Hepatic stellate cell (primary cell): ENCODE results near the gene TIGD4.
A peak's percentile ranks its signal among the peaks of the same experiment; 100 is the strongest.

Experiments
- DNase-seq: peaks from one replicate; pipeline ENCODE4 v3.0.0; 2011; ENCODE audit warnings: low spot score

Gene TIGD4

DNA sequence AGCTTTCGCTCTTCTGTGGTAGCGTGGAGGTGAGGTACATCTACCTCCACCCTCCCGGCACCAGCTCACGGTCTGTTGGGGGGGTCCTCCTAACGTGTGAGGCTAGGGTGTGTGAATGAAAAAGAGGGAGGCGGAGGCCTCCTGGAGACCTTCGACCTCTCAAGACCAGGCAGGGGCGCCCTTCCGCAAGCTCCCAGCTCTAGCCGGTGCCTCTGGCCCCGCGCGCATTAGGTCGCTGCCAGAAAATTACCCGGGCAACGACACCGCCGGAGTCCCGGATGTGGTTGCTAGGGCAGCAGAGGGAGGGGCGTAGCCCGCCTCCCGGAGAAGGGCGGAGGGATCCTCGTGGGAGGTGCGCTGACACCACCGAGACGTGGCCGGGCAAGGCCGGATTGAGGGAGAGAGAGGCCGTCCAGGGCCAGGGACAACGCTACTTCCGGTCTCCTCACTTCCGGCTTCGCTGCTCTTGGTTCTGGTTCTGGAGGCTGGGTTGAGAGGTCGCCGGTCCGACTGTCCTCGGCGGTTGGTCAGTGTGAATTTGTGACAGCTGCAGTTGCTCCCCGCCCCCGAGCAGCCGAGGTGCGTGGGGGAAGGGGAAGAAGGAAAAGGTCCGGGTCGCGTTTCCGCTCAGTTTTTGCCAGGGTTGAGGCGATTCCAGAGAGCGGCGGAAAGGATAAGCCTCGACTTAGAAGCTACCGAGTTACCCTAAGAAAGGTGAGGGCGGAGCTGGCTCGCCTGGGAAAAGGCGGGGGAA is at the start of gene TIGD4, which contains the start of gene ARFIP1:
TSS of gene TIGD4 (minus strand) at position 218 of the 754 bp plus-strand sequence. CDS start 8,726 bp downstream, outside the sequence.
TSS of gene ARFIP1 (plus strand) at position 442 of the 754 bp plus-strand sequence. CDS start 49,680 bp downstream, outside the sequence.
- peak; percentile 91 for DNase-seq

- no peak for DNase-seq
These were observed 48.6 kb upstream of the TIGD4 start for GRCh38 chr4:152828122-152828521.

GRCh38 chr4:152825336-152825735 is 45.8 kb upstream of the TIGD4 start:
- DNase-seq: no peak

DNA sequence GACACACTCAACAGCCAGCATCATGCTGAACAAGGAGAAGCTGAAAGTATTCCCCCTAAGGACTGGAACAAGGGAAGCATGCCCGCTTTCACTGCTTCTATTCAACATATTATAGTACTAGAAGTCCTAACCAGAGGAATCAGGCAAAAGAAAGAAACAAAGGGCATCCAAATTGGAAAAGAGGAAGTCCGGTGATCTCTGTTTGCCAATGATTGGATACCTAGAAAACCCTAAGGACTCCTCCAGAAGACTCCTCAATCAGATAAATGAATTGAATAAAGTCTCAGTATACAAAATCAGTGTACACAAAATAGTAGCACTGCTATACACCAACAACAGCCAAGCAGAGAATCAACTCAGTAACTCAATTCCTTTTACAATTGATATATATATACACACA is 45.0 kb upstream of the TIGD4 start:
- no peak for DNase-seq

- no peak for DNase-seq
These were observed 42.8 kb upstream of the TIGD4 start for GRCh38 chr4:152822323-152822722.

DNA sequence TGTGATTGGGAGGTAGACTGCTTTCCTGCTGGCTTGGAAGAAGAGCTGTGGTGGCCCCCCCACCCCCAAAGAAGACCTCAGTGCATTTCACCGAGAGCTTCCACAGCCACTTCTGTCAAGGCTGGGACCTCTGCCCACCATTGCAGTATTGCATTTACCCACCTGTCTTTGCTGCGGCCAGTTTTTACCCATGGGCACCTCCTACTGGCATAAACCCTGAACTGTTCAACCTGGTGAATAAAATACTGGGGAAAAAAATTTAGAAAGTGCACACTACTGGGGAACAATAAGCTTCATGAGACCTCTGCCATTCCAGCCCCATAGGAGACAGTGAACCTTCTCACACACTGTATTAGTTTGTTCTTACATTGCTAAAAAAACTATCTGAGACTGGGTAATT is 40.5 kb upstream of the TIGD4 start:
- no peak for DNase-seq

- no peak for DNase-seq
These were observed 39.6 kb upstream of the TIGD4 start for GRCh38 chr4:152819026-152819645.

DNA sequence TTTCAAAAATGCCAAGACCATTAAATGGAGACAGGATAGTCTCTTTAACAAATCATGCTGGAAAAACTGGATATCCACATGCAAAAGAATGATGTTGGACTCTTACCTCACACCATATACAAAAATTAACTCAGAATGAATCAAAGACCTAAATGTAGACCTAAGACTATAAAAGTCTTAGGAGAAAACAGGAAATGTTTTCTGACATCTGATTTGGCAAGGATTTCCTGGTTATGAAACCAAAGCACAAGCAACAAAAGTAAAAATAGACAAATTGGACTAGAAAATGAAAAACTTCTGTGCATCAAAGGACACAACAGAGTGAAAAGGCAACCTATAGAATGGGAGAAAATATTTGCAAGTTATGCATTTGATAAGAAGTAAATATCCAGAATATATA is 37.8 kb upstream of the TIGD4 start:
- DNase-seq: no peak

DNA sequence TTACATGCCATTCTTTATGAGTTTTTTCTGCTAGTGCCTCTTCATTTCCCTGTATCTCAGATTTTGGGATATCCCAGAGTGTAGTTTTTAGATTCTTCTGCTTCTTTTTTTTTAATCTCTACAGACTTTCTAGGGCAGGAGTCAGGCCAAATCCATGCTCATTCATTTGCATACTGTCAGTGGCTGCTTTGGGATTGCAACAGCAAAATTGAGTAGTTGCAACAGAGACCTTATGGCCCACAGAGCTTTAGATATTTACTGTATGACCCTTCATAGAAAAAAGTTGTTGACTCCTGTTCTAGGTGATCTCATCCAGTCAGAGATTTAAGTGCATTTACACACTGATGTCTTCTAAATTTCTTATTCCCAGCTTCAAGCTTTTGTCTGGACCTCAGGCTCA is 35.5 kb upstream of the TIGD4 start:
- no peak for DNase-seq

DNA sequence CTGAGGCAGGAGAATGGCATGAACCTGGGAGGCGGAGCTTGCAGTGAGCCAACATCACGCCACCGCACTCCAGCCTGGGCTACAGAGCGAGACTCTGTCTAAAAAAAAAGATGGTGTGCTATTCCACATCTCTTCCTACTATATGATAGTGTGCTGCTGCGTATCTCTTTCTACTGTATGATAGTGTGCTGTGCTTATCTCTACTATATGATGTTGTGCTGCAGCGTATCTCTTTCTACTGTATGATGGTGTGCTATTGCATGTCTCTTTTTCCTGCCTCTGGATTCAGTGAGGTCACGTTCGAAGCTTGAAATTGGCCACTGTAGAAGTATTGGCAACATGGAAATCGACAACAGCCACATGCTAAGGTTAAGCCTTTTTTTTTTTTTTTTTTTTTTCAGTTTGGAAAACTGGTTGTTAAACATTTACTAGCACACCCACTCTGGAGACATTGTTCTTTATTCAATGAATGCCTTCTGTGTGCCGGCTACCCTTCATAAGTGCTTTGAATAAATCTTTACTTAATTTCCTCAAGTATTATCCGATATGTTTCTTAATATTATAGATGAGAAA is 31.3 kb upstream of the TIGD4 start:
- DNase-seq: no peak

GRCh38 chr4:152808670-152809069 is 29.1 kb upstream of the TIGD4 start:
- DNase-seq: no peak

GRCh38 chr4:152807294-152807829 is 27.8 kb upstream of the TIGD4 start:
- no peak for DNase-seq

GRCh38 chr4:152806501-152807125 is 27.1 kb upstream of the TIGD4 start:
- no peak for DNase-seq

GRCh38 chr4:152805818-152806217 is 26.3 kb upstream of the TIGD4 start:
- DNase-seq: no peak

GRCh38 chr4:152805071-152805650 is 25.6 kb upstream of the TIGD4 start:
- DNase-seq: no peak

DNA sequence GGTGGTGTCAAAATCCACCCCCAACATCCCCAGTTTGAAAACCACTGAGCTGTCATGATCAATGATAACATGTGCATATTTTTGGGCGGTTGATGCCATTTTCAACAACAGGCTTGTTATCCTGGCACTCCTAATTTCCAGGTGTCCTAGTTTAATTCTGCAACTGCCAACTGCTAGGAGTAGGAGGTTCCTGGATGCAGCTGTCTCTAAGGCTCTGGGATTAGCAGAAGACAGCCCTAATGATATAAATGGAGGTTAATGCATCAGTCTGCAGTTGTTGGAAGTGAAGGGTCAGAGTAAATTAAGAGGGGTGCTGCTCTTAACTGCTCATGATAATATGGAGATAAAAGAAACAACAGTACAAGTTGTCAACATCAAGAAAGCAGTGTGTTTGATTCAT is 24.0 kb upstream of the TIGD4 start:
- DNase-seq: no peak

GRCh38 chr4:152795891-152796290 is 16.4 kb upstream of the TIGD4 start:
- no peak for DNase-seq

- DNase-seq: no peak
These were observed 7.1 kb upstream of the TIGD4 start for GRCh38 chr4:152786627-152787026.

DNA sequence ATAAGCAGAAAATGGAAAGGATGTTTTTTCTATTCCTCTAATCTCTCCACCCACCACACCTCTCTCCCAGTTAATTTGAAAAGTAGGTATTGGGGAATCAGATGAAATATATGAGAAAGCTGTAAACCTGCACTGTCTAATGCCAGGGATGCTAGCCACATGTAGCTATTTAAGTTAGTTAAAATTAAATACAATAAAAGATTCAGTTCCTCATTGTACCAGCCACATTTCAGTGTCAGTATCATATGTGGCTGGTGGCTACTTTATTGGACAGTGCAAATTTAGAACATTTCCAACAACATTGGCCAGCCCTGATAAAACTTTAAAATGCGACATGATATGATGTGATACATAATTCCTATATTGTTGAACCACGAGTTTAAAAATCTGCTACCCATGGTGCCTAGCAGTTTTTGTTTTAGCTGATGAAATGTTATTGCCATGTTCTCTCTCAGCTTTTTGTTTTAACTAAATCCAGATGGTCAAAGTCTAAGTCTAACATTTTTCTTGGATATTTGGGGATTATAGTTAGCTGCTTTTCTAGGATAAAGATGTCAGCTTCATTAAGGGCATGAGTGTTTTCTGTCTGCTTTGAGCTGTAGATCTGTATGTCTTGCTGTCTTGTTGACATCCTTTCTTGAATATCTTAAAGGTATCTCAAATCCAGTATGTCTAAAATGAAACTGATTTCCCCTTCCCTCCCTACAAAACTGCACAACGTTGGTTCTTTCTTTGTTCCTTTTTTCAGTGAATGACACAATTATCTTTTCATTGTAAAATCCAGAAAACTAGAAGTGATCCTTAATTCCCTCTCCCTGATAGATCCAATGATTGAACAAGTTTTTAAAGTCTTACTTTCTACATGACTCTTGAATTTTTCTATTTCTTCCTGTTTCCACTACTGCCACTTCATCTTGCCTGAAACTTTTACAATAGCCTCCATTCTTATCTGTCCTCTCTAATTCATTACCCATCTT is 6.4 kb upstream of the TIGD4 start:
- DNase-seq: no peak

DNA sequence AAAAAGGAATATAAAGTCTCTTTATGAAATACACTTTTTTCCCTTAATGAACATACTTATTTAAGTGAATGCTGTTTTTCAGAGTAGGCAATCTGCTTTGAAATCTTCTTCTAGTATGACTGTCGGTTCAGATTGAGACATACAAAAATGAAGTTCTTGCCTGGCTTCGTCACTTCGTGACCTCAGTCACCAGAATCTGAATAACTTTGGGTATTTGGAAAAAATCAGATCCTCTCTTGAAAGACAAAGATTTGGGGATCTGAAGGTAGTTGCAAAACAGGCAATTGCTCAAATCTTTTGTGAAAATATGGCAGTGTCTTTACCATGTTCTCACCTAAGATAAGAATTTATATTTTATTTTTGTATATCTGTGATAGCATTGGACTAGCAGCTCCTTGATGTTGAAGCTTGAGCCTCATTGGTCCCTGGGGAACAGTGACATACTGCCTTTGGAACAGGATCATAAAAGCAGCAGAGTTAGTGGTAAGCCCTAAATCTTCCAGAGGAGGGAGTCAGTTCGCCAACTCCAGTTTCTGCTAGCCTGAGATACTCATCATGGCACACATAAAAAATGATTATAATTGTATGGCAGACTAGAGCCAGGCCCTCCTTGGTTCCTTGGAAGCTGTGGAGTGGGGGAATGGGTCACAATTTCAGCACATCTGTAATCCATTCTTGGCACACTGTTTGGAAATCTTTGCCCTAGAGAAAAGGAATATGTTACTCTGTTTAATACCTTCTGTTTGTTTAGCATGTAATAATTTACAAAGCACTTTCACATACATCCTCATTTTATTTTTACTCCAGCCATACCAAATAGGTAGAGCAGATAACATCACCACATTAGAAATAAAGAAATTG is 5.2 kb upstream of the TIGD4 start:
- peak; percentile 48 for DNase-seq
